ENCODE measurements around the gene SCFD2. TPM values are rescaled to one million over a fixed set of nuclear protein-coding genes. Genes with fewer than 3 reads are reported as not detected.

The SCFD2 gene
- total RNA-seq, 3 donors from 2014 or later, result 22.8 to 33.8 (median 25.0) TPM

GRCh38 chr4:52950226-52950625 is 415.6 kb downstream of the SCFD2 start:
- no peak overlapping the region for H3K27ac ChIP-seq
- no peak overlapping the region for H3K4me3 ChIP-seq
- no peak for TF ChIP-seq POLR2A (IDR thresholded peaks at IDR 0.05)
- TF ChIP-seq POLR2AphosphoS5 (IDR thresholded peaks at IDR 0.05), result no peak
- TF ChIP-seq, protein P1, sequence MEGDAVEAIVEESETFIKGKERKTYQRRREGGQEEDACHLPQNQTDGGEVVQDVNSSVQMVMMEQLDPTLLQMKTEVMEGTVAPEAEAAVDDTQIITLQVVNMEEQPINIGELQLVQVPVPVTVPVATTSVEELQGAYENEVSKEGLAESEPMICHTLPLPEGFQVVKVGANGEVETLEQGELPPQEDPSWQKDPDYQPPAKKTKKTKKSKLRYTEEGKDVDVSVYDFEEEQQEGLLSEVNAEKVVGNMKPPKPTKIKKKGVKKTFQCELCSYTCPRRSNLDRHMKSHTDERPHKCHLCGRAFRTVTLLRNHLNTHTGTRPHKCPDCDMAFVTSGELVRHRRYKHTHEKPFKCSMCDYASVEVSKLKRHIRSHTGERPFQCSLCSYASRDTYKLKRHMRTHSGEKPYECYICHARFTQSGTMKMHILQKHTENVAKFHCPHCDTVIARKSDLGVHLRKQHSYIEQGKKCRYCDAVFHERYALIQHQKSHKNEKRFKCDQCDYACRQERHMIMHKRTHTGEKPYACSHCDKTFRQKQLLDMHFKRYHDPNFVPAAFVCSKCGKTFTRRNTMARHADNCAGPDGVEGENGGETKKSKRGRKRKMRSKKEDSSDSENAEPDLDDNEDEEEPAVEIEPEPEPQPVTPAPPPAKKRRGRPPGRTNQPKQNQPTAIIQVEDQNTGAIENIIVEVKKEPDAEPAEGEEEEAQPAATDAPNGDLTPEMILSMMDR (IDR thresholded peaks at IDR 0.05), result no peak
- H3K4me1 ChIP-seq, result no peaks in the 10 kb centered on the region
- no peaks in the 10 kb centered on the region for H3K9me3 ChIP-seq
- no peaks in the 10 kb centered on the region for H3K36me3 ChIP-seq
- intact Hi-C loops (cut with DNase I; ENCODE audit: low total_unique reads), result no loop called here
- no peaks in the 10 kb centered on the region for H3K27me3 ChIP-seq
- no peak for DNase-seq (ENCODE audit: low spot score in 2 of 2)

DNA sequence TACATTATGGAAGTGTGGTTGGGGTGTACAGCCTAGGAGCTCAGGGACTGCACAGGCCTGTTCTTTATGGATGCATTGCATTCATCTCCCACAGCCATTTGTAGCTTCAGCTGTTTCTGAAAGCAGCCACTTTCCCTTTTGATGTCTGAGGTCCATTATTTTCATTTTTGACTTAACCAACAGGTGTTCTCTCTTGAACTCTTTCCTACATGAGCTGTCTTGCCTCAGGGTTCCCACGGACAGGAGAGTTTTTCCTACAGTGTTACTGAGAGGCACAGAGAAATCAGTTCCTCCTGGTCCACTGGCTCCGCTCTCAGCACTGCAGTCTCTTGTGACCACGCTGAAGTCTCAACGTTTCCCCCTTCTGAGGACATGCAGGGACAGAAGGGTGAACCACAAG is 416.5 kb downstream of the SCFD2 start:
- TF ChIP-seq, protein P1 (IDR thresholded peaks at IDR 0.05), result no peak
- TF ChIP-seq POLR2A (IDR thresholded peaks at IDR 0.05) (no peak), POLR2AphosphoS5 (IDR thresholded peaks at IDR 0.05) (no peak)
- Histone ChIP-seq H3K27me3 (no peaks in the 10 kb centered on the region), H3K9me3 (no peaks in the 10 kb centered on the region), H3K36me3 (no peaks in the 10 kb centered on the region), H3K4me3 (no peak overlapping the region), H3K4me1 (no peaks in the 10 kb centered on the region), H3K27ac (no peak overlapping the region)
- intact Hi-C loops (cut with DNase I; ENCODE audit: low total_unique reads), result no loop called here
- DNase-seq (ENCODE audit: low spot score in 2 of 2), result no peak

GRCh38 chr4:52948057-52948423 is 417.8 kb downstream of the SCFD2 start:
- H3K4me3 ChIP-seq, result no peak overlapping the region
- H3K9me3 ChIP-seq, result no peaks in the 10 kb centered on the region

GRCh38 chr4:52947401-52948056 is 418.3 kb downstream of the SCFD2 start:
- intact Hi-C loops (cut with DNase I; ENCODE audit: low total_unique reads), result no loop called here
- TF ChIP-seq POLR2AphosphoS5 (IDR thresholded peaks at IDR 0.05), result no peak
- TF ChIP-seq, protein P1 (IDR thresholded peaks at IDR 0.05), result no peak
- no peak for TF ChIP-seq POLR2A (IDR thresholded peaks at IDR 0.05)
- Histone ChIP-seq H3K4me3 (no peak overlapping the region), H3K36me3 (no peaks in the 10 kb centered on the region), H3K27ac (no peak overlapping the region), H3K27me3 (no peaks in the 10 kb centered on the region), H3K9me3 (no peaks in the 10 kb centered on the region), H3K4me1 (no peaks in the 10 kb centered on the region)
- DNase-seq (ENCODE audit: low spot score in 2 of 2), result no peak

More at GRCh38 chr4:52948057-52948423, 417.8 kb downstream of the SCFD2 start:
- no peaks in the 10 kb centered on the region for H3K27me3 ChIP-seq
- H3K4me1 ChIP-seq, result no peaks in the 10 kb centered on the region
- intact Hi-C loops (cut with DNase I; ENCODE audit: low total_unique reads), result no loop called here
- H3K27ac ChIP-seq, result no peak overlapping the region
- TF ChIP-seq, protein P1 (IDR thresholded peaks at IDR 0.05), result no peak
- TF ChIP-seq POLR2A (IDR thresholded peaks at IDR 0.05) (no peak), POLR2AphosphoS5 (IDR thresholded peaks at IDR 0.05) (no peak)
- DNase-seq (ENCODE audit: low spot score in 2 of 2), result no peak
- H3K36me3 ChIP-seq, result no peaks in the 10 kb centered on the region

DNA sequence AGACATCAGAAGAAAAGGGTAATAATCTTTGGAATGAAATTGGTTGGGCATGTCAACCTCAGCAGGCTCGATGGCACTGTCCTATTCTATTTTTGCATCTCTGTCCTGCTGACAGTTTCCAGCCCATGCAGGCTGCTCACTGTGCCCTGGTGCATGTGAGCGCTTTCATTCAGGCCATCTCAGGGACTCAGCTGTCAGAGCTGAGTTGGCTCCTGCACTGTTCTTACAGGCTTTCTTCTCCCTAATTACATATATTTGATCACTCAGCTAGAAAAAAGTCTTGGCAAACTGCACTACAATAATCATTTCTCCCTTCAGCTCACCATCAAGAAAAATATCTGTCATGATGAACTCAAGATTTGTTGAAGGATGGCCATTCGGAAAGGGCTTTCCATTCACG is 419.0 kb downstream of the SCFD2 start:
- Histone ChIP-seq H3K9me3 (no peaks in the 10 kb centered on the region), H3K4me3 (no peak overlapping the region), H3K27ac (no peak overlapping the region), H3K4me1 (no peaks in the 10 kb centered on the region), H3K36me3 (no peaks in the 10 kb centered on the region), H3K27me3 (no peaks in the 10 kb centered on the region)
- TF ChIP-seq POLR2A (IDR thresholded peaks at IDR 0.05), result no peak
- no peak for TF ChIP-seq POLR2AphosphoS5 (IDR thresholded peaks at IDR 0.05)
- TF ChIP-seq, protein P1 (IDR thresholded peaks at IDR 0.05), result no peak
- no peak for DNase-seq (ENCODE audit: low spot score in 2 of 2)
- intact Hi-C loops (cut with DNase I; ENCODE audit: low total_unique reads), result no loop called here
